ENCODE measurements around the gene TTC4. TPM values are rescaled to one million over a fixed set of nuclear protein-coding genes. Genes with fewer than 3 reads are reported as not detected.

Gene TTC4
- total RNA-seq, 1 donor, result 27.9 TPM

DNA sequence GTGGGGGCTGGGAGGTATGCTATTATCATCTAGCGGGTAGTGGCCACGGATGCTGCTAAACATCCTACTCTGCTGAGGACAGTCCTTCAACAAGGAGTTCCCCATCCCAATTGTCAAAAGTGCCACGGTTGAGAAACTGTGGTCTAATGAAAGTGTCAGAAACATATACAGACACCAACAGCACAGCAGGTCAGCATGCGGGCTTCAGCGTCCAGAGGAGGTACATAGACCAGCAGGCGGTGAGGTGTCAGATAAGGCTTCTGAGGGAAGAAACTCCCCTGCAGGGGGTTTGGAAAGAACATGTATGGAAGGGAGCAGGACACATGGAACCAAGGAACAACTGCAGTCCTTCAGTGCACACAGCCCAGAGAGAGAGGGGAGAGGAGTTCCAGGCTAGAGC, 4.8 kb upstream of the TTC4 start:
- H3K4me1 ChIP-seq (ENCODE audit: insufficient read depth, low read length), result no peaks in the 10 kb centered on the region
- H3K27ac ChIP-seq (ENCODE audit: low read depth, low read length), result no peak overlapping the region
- TF ChIP-seq, protein P1, sequence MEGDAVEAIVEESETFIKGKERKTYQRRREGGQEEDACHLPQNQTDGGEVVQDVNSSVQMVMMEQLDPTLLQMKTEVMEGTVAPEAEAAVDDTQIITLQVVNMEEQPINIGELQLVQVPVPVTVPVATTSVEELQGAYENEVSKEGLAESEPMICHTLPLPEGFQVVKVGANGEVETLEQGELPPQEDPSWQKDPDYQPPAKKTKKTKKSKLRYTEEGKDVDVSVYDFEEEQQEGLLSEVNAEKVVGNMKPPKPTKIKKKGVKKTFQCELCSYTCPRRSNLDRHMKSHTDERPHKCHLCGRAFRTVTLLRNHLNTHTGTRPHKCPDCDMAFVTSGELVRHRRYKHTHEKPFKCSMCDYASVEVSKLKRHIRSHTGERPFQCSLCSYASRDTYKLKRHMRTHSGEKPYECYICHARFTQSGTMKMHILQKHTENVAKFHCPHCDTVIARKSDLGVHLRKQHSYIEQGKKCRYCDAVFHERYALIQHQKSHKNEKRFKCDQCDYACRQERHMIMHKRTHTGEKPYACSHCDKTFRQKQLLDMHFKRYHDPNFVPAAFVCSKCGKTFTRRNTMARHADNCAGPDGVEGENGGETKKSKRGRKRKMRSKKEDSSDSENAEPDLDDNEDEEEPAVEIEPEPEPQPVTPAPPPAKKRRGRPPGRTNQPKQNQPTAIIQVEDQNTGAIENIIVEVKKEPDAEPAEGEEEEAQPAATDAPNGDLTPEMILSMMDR (IDR thresholded peaks at IDR 0.05; ENCODE audit: extremely low read depth, low read depth, low read length), result no peak
- DNase-seq (ENCODE audit: insufficient read length, low spot score, missing footprints), result no peak
- H3K36me3 ChIP-seq (ENCODE audit: insufficient read depth, low read length), result no peaks in the 10 kb centered on the region
- H3K4me3 ChIP-seq (ENCODE audit: insufficient read depth, low read length), result no peak overlapping the region
- H3K27me3 ChIP-seq (ENCODE audit: insufficient read depth, low read length), result no peaks in the 10 kb centered on the region
- no peaks in the 10 kb centered on the region for H3K9me3 ChIP-seq (ENCODE audit: low read depth, low read length)
- no peak overlapping the region for H3K4me2 ChIP-seq (ENCODE audit: insufficient read depth, low read length)
- H3K79me2 ChIP-seq (ENCODE audit: insufficient read depth, low read length), result peaks cover 1% of the 10 kb centered on the region
- H2AFZ ChIP-seq (ENCODE audit: low read length), result no peak overlapping the region
- no peaks in the 10 kb centered on the region for H4K20me1 ChIP-seq (ENCODE audit: insufficient read depth, low read length)

DNA sequence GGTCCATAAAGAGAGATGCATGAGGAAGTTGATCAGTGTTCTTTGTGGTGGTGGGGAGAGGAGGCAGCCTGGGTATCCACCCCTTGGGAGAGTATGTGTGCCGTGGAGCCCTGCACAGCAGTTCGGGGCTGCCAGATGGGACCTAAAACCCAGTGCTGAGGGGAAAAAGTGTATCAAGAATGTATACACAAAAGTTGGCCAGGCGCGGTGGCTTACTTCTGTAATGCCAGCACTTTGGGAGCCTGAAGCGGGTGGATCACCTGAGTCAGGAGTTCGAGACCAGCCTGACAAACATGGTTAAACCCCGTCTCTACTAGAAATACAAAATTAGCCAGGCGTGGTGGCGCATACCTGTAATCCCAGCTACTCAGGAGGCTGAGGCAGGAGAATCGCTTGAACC, 4.1 kb upstream of the TTC4 start:
- Histone ChIP-seq H3K27ac (ENCODE audit: low read depth, low read length) (no peak overlapping the region), H3K4me1 (ENCODE audit: insufficient read depth, low read length) (peaks cover 1% of the 10 kb centered on the region), H4K20me1 (ENCODE audit: insufficient read depth, low read length) (no peaks in the 10 kb centered on the region), H2AFZ (ENCODE audit: low read length) (no peak overlapping the region), H3K9me3 (ENCODE audit: low read depth, low read length) (no peaks in the 10 kb centered on the region), H3K36me3 (ENCODE audit: insufficient read depth, low read length) (no peaks in the 10 kb centered on the region), H3K27me3 (ENCODE audit: insufficient read depth, low read length) (no peaks in the 10 kb centered on the region), H3K79me2 (ENCODE audit: insufficient read depth, low read length) (peaks cover 8% of the 10 kb centered on the region), H3K4me2 (ENCODE audit: insufficient read depth, low read length) (no peak overlapping the region), H3K4me3 (ENCODE audit: insufficient read depth, low read length) (no peak overlapping the region)
- no peak for DNase-seq (ENCODE audit: insufficient read length, low spot score, missing footprints)
- TF ChIP-seq, protein P1 (IDR thresholded peaks at IDR 0.05; ENCODE audit: extremely low read depth, low read depth, low read length), result no peak

DNA sequence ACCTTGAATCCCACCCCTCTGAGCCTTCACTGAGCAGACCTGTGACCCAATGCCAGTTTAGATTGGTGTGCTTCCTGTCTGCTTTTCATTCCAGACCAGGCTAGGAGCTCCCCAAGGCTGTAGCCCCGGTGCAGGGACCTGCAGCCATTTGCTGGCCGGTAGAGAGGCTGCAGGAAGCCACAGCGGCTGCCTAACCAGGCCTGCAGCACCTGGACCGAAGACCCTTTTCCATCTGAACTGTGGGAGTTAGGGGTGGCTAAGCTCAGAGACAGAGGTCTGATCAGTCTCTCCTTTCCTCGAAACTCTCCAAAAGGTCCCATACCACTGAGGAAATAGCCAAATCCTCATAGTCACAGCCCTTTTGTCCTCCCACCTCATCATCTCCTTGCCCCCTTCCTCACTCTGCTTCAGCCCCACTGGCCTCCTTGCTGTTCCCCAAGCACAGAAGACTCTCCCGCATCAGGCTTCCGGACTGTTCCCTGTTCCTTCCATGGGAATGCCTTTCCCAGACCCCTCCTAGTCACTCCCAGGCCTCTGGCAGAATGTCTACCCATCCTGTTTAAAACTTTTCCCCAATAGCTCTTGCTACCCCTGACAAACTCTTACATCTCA, 674 bp upstream of the TTC4 start:
- H3K4me2 ChIP-seq (ENCODE audit: insufficient read depth, low read length), result peak overlapping the region; percentile 87
- no peaks in the 10 kb centered on the region for H4K20me1 ChIP-seq (ENCODE audit: insufficient read depth, low read length)
- H3K79me2 ChIP-seq (ENCODE audit: insufficient read depth, low read length), result peaks cover 32% of the 10 kb centered on the region
- TF ChIP-seq, protein P1 (IDR thresholded peaks at IDR 0.05; ENCODE audit: extremely low read depth, low read depth, low read length), result no peak
- H3K36me3 ChIP-seq (ENCODE audit: insufficient read depth, low read length), result peaks cover 22% of the 10 kb centered on the region
- no peak for DNase-seq (ENCODE audit: insufficient read length, low spot score, missing footprints)
- no peak overlapping the region for H3K27ac ChIP-seq (ENCODE audit: low read depth, low read length)
- peak overlapping the region; percentile 99 for H3K4me3 ChIP-seq (ENCODE audit: insufficient read depth, low read length)
- H3K9me3 ChIP-seq (ENCODE audit: low read depth, low read length), result no peaks in the 10 kb centered on the region
- H3K27me3 ChIP-seq (ENCODE audit: insufficient read depth, low read length), result no peaks in the 10 kb centered on the region
- peak overlapping the region; percentile 99 for H2AFZ ChIP-seq (ENCODE audit: low read length)
- H3K4me1 ChIP-seq (ENCODE audit: insufficient read depth, low read length), result peaks cover 6% of the 10 kb centered on the region

DNA sequence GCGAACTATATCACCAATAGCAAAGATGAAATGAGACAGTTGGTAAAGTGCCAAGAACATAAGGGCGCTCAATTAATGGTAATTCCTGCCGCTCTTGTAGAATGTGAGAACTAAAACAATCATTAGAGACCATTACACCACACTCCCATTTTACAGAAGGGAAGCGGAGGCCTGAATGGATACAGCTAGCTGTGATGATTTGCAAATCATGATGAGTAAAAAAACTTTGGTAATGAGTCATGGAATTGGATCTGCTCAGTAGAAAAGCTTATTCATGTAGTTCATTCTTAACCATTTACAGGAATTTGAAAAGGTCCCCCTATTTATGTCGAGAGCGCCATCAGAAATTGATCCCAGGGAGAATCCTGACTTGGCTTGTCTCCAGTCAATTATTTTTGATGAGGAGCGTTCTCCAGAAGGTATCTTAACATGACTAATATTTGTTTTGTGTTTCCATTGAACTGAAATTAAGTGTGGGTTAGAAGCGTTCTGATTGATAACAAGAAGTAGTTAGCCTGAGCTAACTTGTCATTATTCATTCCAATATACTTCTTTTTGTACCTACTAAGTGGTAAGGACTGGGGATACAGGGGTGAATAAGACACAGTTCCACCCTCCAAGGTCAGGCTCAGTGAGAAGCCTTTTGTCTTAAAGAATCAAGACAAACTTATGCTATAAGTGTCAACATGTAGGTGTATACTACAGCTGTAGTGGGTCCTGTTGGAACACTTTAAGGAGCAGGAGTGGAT, 812 bp downstream of the TTC4 start:
- Histone ChIP-seq H3K9me3 (ENCODE audit: low read depth, low read length) (no peaks in the 10 kb centered on the region), H3K4me3 (ENCODE audit: insufficient read depth, low read length) (peak overlapping the region; percentile 99), H3K27me3 (ENCODE audit: insufficient read depth, low read length) (no peaks in the 10 kb centered on the region), H2AFZ (ENCODE audit: low read length) (peak overlapping the region; percentile 99), H3K4me1 (ENCODE audit: insufficient read depth, low read length) (peaks cover 6% of the 10 kb centered on the region), H4K20me1 (ENCODE audit: insufficient read depth, low read length) (no peaks in the 10 kb centered on the region), H3K79me2 (ENCODE audit: insufficient read depth, low read length) (peaks cover 32% of the 10 kb centered on the region), H3K36me3 (ENCODE audit: insufficient read depth, low read length) (peaks cover 28% of the 10 kb centered on the region), H3K27ac (ENCODE audit: low read depth, low read length) (peak overlapping the region; percentile 91), H3K4me2 (ENCODE audit: insufficient read depth, low read length) (peak overlapping the region; percentile 87)
- TF ChIP-seq, protein P1 (IDR thresholded peaks at IDR 0.05; ENCODE audit: extremely low read depth, low read depth, low read length), result no peak
- DNase-seq (ENCODE audit: insufficient read length, low spot score, missing footprints), result peak; percentile 91
